Inflammatory macrophage treated with lipopolysaccharide for 4 hours (primary cell): ENCODE results near the gene CAMSAP1.

Experiments used
- DNase-seq: peaks from one replicate; pipeline ENCODE4 v3.0.0-alpha.2; 2020

CAMSAP1 gene

DNA sequence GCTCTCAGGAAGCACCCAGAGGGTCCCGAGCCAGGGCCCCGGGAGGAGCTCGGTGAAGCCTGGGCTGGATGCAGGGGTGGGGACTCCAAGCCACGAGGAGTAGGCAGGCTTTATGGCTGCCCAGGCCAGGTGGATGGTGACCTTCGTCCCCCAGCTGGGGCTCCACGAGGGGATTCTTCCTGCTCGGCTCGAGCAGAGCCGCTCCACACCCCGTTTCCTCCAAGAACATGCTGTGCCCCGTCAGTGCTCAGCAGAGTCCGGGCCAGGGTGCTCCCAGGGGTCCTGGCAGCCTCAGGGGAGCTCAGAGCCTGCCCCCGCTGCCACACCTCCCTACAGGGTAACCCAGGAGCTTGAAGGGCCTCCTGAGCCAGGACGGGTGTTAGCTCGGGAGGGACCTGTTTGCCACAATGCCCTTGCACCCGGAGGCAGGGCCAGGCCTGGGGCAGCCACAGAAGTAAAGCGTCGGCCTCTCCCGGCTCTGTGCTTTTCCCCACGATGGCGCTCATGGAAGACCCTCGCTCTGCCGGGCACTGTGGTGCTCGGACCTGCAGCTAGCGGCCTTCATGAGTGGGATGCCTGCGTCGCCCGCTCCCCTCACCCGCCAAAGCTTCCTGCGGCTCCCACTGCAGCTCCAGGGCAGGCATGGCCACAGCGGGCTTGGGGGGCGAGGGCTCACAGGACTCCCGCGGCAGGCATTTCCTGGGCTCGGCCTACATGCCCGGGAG lies 118.6 kb downstream of the CAMSAP1 start:
- DNase-seq, result no peak

DNA sequence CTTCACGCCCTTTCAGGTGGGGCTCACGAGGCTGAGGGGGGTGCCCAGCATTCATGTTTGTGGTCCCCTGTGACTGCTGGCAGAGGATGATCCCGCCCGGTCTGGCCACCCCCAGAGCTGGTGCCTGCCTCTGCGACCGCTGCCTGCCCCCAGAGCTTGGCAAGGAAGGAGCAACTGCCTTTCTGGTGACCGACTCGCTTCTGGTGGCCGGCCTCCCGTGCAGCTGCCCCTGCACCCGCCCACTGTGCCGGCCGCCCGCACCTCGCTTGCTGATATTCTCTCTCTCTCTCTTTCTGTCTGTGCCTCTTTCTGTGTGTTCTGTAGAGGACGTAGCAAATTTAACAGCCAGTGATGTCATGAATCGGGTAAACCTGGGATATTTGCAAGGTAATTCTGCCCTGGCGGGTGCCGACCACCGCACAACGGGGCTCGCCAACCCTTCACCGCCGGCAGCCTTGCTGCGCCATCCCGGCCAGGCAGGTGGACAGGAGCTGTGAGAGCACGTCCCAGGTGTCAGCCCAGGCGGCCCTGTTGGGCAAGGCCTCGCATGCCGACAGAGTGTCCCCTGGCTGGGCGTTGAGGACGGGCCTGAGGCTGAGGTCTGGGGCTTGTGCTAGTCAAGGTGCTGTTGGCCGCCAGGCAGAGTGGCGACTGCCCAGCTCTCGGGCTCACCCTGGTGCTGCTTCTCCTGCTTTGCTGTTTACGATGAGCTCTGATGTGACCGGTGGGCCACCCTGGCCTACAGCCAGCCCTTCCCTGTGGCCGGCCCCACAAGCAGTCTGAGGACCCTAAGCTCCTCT lies 119.4 kb downstream of the CAMSAP1 start:
- no peak for DNase-seq

DNA sequence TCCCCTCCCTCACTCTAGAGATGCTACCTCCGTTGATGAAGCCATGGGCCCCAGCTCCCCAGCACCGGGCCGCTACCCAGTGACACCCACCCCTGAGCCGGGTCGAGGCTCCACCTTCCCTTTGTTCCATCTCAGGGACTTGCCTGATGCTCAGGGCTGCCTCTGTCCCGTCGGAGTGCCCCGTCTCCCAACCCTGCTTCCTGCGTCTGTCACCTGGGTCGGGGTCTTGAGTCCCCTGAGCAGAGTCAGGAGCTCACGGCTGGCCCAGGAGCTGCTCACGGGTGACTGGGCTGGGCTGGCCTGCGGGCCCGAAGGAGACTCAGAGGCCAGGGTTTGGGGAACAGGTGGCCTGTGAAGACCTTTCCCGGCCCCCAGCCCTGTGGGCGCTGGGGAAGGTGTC lies 120.0 kb downstream of the CAMSAP1 start:
- no peak for DNase-seq

DNA sequence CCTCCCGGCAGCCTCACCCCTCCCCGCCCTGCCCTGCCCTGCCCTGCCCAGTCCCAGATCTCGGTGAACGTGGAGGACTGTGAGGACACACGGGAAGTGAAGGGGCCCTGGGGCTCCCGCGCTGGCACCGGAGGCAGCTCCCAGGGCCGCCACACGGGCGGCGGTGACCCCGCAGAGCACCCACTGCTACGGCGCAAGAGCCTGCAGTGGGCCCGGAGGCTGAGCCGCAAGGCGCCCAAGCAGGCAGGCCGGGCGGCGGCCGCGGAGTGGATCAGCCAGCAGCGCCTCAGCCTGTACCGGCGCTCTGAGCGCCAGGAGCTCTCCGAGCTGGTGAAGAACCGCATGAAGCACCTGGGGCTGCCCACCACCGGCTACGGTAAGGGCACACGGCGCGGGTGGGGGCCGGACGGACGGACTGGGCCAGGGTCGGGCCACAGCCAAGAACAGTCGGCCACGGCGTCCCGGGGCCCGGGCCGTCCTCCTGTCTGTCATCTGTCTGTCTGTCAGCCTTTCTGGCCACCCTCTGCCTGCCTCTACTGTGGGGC lies 121.1 kb downstream of the CAMSAP1 start:
- no peak for DNase-seq

GRCh38 chr9:135785013-135785575 lies 122.3 kb downstream of the CAMSAP1 start:
- no peak for DNase-seq

DNA sequence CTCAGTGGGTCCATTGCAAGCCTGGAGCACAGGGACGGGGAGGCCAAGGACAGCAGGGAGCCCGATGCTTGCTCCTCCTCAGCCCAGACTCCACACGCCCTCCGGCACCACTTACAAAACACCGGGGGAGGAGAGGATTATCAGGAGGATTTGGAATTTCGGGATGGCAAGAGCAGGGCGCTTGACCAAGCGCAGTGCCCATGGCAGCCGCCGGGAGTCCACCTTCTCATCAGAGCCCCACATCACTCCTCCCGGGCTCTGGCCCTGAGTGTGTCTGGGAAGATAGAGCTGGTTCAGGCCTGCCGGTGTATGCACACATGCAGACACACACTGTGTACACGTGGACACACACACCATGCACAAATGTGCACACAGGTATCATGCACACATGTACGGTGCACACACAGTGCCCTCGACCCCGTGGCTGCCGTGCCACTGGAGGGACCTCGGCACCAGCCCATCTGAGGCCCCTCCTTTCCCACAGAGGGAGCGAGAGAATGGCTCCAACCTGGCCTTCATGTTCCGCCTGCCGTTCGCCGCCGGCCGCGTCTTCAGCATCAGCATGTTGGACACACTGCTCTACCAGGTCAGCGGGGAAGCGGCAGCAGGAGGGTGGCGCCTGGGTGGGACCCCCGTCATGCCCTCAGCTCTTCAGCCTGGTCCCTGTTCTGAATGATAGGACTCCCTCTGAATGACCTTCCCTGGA lies 123.7 kb downstream of the CAMSAP1 start:
- no peak for DNase-seq

DNA sequence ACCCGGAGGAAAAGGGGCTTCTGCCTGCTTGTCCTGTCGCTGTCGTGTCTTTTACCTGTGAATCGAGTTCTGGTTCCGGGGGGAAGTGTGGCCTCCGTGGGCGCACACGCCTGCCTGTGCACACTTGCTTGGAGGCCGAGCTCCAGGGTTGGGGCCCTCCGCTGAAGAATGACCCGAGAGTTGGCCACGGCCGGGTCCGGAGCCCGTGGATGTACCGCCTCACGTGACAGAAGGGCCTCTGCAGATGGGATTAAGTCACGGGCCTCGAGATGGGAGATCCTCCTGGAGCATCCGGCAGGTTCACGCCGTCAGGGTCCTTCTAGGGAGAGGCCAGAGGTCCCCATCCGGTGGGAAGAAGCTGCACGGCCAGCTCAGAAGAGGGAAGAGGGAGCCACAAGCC lies 124.4 kb downstream of the CAMSAP1 start:
- no peak for DNase-seq

GRCh38 chr9:135780626-135781025 lies 126.7 kb downstream of the CAMSAP1 start:
- no peak for DNase-seq

DNA sequence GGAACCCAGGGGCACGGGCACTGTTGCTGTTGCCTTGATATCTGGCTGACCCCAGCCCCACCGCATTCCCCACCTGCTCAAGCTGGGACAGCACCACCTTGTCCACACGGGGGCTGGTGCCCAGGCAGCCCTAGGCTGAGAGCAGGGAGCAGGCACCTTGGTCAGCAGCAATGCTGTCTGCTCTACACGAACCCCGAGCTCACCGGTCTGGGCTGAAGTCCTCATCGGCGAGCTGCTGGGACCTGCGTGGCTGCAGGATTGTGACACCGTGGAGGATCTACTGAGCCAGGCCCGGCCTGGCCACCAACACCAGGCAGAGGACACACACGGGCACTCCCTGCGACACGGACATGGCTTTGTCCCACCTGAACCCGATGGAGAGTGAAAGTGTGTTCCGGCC lies 127.3 kb downstream of the CAMSAP1 start:
- no peak for DNase-seq

DNA sequence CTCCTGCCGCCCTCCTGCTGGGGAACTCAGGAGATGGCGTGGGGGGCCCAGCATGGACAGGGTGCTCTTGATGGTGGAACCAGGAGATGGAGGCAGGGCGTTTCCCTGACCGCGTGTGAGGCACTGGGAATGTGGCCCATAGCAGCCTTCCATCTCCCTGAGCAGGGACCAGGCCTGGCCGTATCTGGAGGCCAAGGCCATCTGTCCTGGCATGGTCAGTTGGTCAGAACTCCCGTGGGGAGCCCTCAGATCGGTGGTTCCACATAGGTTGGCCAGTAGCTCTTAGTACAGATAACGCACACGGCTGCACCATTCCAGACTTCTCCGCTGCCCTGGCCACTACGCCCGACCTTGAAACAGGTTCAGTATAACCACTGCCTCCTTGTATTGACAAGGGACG lies 127.8 kb downstream of the CAMSAP1 start:
- DNase-seq, result no peak

- DNase-seq, result no peak
These were observed 128.9 kb downstream of the CAMSAP1 start for GRCh38 chr9:135778421-135778820.

GRCh38 chr9:135777623-135778177 lies 129.6 kb downstream of the CAMSAP1 start:
- DNase-seq, result no peak

GRCh38 chr9:135776893-135777622 lies 130.3 kb downstream of the CAMSAP1 start:
- DNase-seq, result no peak

- DNase-seq, result no peak
These were observed 131.4 kb downstream of the CAMSAP1 start for GRCh38 chr9:135775911-135776310.

- no peak for DNase-seq
These were observed 132.4 kb downstream of the CAMSAP1 start for GRCh38 chr9:135774794-135775525.

DNA sequence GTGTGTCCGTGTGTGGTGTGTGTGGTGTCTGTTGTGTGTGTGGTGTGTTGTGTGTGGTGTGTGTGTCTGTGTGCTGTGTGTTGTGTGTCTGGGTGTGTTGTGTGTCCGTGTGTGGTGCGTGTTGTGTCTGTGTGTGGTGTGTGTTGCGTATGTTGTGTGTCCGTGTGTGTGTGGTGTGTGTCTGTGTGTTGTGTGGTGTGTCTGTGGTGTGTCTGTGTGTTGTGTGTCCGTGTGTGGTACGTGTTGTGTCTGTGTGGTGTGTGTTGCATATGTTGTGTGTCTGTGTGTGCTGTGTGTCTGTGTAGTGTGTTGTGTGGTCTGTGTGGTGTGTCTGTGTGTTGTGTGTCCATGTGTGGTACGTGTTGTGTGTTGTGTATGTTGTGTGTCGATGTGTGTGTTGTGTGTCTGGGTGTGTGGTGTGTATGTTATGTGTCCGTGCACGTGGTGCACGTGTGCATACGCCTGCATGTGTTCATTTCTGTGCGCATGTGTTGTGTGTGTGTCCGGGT lies 133.1 kb downstream of the CAMSAP1 start:
- DNase-seq, result no peak

- no peak for DNase-seq
These were observed 133.7 kb downstream of the CAMSAP1 start for GRCh38 chr9:135773530-135774238.

DNA sequence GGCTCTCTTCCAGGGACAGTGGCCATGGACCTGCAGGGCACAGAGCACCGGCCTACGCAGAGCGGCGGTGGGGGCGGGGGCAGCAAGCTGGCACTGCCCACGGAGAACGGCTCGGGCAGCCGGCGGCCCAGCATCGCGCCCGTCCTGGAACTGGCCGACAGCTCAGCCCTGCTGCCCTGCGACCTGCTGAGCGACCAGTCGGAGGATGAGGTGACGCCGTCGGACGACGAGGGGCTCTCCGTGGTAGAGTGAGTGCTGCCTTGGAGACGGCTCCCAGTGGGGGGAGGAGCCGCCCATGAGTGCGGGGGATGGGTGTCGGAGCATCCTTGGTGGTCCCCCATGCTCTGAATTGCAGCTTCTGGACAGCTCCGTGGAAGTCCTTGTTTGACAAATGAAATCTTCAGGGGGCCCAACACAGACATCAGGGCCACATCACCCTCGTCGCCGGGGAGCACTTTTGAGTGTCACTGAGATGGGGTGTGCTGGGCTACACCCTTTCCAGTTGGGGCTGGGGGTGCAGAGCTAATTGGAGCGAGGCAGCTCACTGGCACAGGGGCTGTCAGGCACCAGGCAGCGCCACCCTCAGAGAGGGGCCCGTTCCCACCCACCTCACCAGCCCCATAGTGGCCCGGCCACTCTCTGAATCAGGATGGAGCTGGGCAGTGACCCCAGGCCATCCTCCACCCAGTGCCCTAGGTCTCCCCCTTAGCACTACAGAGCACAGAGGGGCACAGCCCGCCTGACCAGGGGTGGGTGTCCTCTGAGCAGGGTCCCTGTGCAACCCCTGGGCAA lies 134.4 kb downstream of the CAMSAP1 start:
- DNase-seq, result no peak

DNA sequence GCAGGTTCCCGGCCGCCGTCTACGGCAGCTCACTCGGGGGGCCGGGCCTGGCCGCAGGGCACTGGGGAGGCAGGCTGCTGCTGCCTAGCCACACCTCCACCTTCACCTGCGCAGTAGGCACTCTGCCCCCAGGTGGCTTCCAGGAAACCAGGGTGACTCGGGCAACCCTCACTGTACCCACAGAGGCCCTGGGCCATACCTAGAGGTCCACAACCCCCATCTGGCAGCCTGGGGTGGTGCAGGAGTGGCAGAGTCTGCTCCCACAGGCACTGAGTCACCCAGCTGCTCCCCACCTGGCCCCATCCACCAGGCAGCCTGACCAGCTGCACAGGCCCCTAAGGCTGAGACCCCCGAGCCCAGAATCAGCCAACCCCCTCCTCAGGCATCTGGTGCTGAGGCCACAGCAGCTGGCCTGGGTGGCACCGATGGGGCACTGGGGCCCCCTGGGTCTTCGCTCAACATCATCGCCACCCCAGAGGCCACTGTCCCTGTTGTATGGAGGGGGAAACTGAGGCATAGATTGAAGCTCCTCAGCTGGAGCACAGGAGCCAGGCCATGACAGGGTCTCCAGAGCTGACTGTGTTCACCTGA lies 135.2 kb downstream of the CAMSAP1 start:
- DNase-seq, result no peak
